SIG-M5 (cell line): ENCODE data around the gene ARHGEF10L.

Source experiments
- DNase-seq: peaks from one replicate; lab custom pipeline; 2025; lab: John Stamatoyannopoulos, UW

The ARHGEF10L gene

GRCh38 chr1:17523321-17524041 lies 16.0 kb upstream of the ARHGEF10L start:
- no peak for DNase-seq

- no peak for DNase-seq
Observed at GRCh38 chr1:17524645-17525044, 14.9 kb upstream of the ARHGEF10L start.

- no peak for DNase-seq
Observed at GRCh38 chr1:17525996-17526686, 13.4 kb upstream of the ARHGEF10L start.

GRCh38 chr1:17527036-17527914 lies 12.2 kb upstream of the ARHGEF10L start:
- DNase-seq, result no peak

- no peak for DNase-seq
Observed at GRCh38 chr1:17529381-17529780, 10.1 kb upstream of the ARHGEF10L start.

GRCh38 chr1:17531343-17531681 lies 8.2 kb upstream of the ARHGEF10L start:
- no peak for DNase-seq

GRCh38 chr1:17531682-17532487 lies 7.6 kb upstream of the ARHGEF10L start:
- DNase-seq, result no peak

- DNase-seq, result no peak
Observed at GRCh38 chr1:17533201-17533600, 6.3 kb upstream of the ARHGEF10L start.

GRCh38 chr1:17535300-17535936 lies 4.1 kb upstream of the ARHGEF10L start:
- DNase-seq, result no peak

- DNase-seq, result no peak
Observed at GRCh38 chr1:17538010-17538409, 1.5 kb upstream of the ARHGEF10L start.

GRCh38 chr1:17538428-17539117 lies 925 bp upstream of the ARHGEF10L start:
- DNase-seq, result no peak

- DNase-seq, result no peak
Observed at GRCh38 chr1:17539118-17539476, 401 bp upstream of the ARHGEF10L start.

- DNase-seq, result no peak
Observed at GRCh38 chr1:17540255-17541001, 930 bp downstream of the ARHGEF10L start.

GRCh38 chr1:17542645-17543044 lies 3.1 kb downstream of the ARHGEF10L start:
- DNase-seq, result no peak

GRCh38 chr1:17544776-17545350 lies 5.4 kb downstream of the ARHGEF10L start:
- no peak for DNase-seq

GRCh38 chr1:17545356-17545755 lies 5.9 kb downstream of the ARHGEF10L start:
- no peak for DNase-seq

GRCh38 chr1:17546946-17547670 lies 7.6 kb downstream of the ARHGEF10L start:
- no peak for DNase-seq

GRCh38 chr1:17549384-17549783 lies 9.9 kb downstream of the ARHGEF10L start:
- no peak for DNase-seq
